OCI-LY7 (cell line): ENCODE data around the gene ADPRM. TPM values are rescaled to one million over a fixed set of nuclear protein-coding genes. Genes with fewer than 3 reads are reported as not detected.

Experiments used
- BruUV-seq: library from RNA; stranded (reverse); fragments of 400-500 nt; replicated peaks from 2 replicates; lab custom pipeline; 2021; lab: Mats Ljungman, UMichigan
- CTCF ChIA-PET: fragments of 300-600 bp; sonication (Branson Sonifier 250); formaldehyde crosslinking; loops from one replicate; lab custom pipeline; 2022; ENCODE audit warnings: antibody characterized with exemption; ENCODE audit not compliant: unreplicated experiment; lab: Charles Lee
- POLR2A ChIA-PET: fragments of 300-600 bp; sonication (Branson Sonifier 250); formaldehyde crosslinking; loops from one replicate; lab custom pipeline; 2022; ENCODE audit warnings: antibody characterized with exemption; lab: Charles Lee
- DNase-seq: peaks from one replicate; pipeline ENCODE4 v3.0.0-alpha.2; 2015; ENCODE audit warnings: low spot score
- H2AFZ ChIP-seq: fragments of 200-600 bp; sonication (generic), shearing (Covaris generic); 2 replicates; pipeline ENCODE4 v1.6.1; 2014; ENCODE audit warnings: mild to moderate bottlenecking, antibody characterized with exemption, low read length, moderate library complexity
- H3K27ac ChIP-seq: fragments of 200-600 bp; sonication (generic); 2 replicates; pipeline ENCODE4 v1.5.1; 2014; ENCODE audit warnings: mixed run types, low read depth, mild to moderate bottlenecking, moderate library complexity, low read length, inconsistent platforms; ENCODE audit not compliant: poor library complexity, severe bottlenecking
- H3K36me3 ChIP-seq: fragments of 200-600 bp; sonication (generic); 2 replicates; pipeline ENCODE4 v1.6.1; 2014; ENCODE audit warnings: mild to moderate bottlenecking, antibody characterized with exemption, low read length, moderate library complexity, mixed read lengths; ENCODE audit not compliant: insufficient read depth
- H3K4me1 ChIP-seq: fragments of 200-600 bp; sonication (generic); 2 replicates; pipeline ENCODE4 v1.5.1; 2014; ENCODE audit warnings: mild to moderate bottlenecking, low read length; ENCODE audit not compliant: insufficient read depth, poor library complexity, severe bottlenecking
- H3K4me2 ChIP-seq: fragments of 200-600 bp; sonication (generic); 2 replicates; pipeline ENCODE4 v1.6.1; 2014; ENCODE audit warnings: mild to moderate bottlenecking, low read length
- H3K4me3 ChIP-seq: fragments of 200-600 bp; sonication (generic); 2 replicates; pipeline ENCODE4 v1.5.1; 2014; ENCODE audit warnings: mild to moderate bottlenecking, low read depth, low read length; ENCODE audit not compliant: poor library complexity, severe bottlenecking
- H3K79me2 ChIP-seq: fragments of 200-600 bp; sonication (generic); 2 replicates; pipeline ENCODE4 v1.6.1; 2016; ENCODE audit warnings: low read depth, mild to moderate bottlenecking, low read length, moderate library complexity, mixed read lengths; ENCODE audit not compliant: insufficient read depth
- H3K9me2 ChIP-seq: fragments of 200-600 bp; sonication (generic); 2 replicates; pipeline ENCODE4 v1.6.1; 2016; ENCODE audit warnings: mild to moderate bottlenecking, low read length, mixed read lengths; ENCODE audit not compliant: insufficient read depth
- H3K9me3 ChIP-seq: fragments of 200-600 bp; sonication (generic); 2 replicates; pipeline ENCODE4 v1.6.1; 2014; ENCODE audit warnings: mild to moderate bottlenecking, mixed run types, low read length, mixed read lengths
- H4K20me1 ChIP-seq: fragments of 200-600 bp; sonication (generic); 2 replicates; pipeline ENCODE4 v1.6.1; 2014; ENCODE audit warnings: mild to moderate bottlenecking, antibody characterized with exemption, low read length, moderate library complexity, mixed read lengths; ENCODE audit not compliant: insufficient read depth
- EZH2phosphoT487 ChIP-seq: fragments of 200-600 bp; sonication (generic); IDR thresholded peaks from 2 replicates; pipeline ENCODE4 v1.6.1; 2018; ENCODE audit warnings: low read depth, borderline replicate concordance, mild to moderate bottlenecking, mixed run types, antibody characterized with exemption, low read length, moderate library complexity, mixed read lengths
- intact Hi-C: fragments of 100-400 bp; cut with micrococcal nuclease; formaldehyde crosslinking; loops from one replicate; pipeline ENCODE4 v1.10.0; 2022; ENCODE audit not compliant: unreplicated experiment
- total RNA-seq, 2 experiments: library from RNA; depleted of rRNA in 1 of 2; stranded (reverse); fragments of >200 nt in 1 of 2; shearing (Covaris generic) in 1 of 2; gene quantifications; 2 replicates each; pipeline ENCODE4 v1.2.3, GENCODE V29; 2014 to 2022
- TF ChIP-seq, protein P1 (sequence below): fragments of 200-600 bp; sonication (generic); conservative IDR thresholded peaks from 2 replicates; pipeline ENCODE4 v1.5.1; 2014; ENCODE audit warnings: mild to moderate bottlenecking, antibody characterized with exemption, low read length, moderate library complexity, mixed read lengths

ADPRM gene
- total RNA-seq, 2 experiments from 2014 or later = 5.5 to 7.0 TPM

DNA sequence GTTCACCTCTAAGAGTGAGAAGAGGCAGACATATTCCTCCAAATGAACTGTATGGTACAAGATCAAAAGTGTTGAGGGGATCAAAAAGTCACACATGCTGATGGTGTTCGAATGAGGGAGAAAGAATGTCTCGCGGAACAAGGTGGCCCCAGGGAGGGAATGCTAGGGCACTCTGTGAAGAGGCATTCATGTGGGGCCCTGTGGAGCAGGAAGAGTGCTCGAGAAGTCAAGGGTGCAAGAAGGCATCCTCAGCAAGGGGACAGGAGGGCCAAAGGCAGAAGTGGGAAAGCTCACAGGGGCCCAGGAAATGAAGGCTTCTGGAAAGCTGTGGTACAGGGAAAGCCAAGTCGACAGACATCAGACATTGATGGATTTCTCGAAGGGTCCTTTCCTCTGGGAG is 34.2 kb upstream of the ADPRM start:
- H3K9me2 ChIP-seq = no peaks in the 10 kb centered on the region
- no peak for DNase-seq
- H3K27ac ChIP-seq = no peak overlapping the region
- intact Hi-C loops = no loop called here
- H3K36me3 ChIP-seq = no peaks in the 10 kb centered on the region
- no TSS peak for BruUV-seq
- no peaks in the 10 kb centered on the region for H4K20me1 ChIP-seq
- no peak overlapping the region for H3K4me3 ChIP-seq
- ChIA-PET CTCF (no interaction called here), POLR2A (interaction anchor here (0.7 kb wide), 2 partner anchors 54 to 699 kb away, joined by 3 read pairs; no protein-coding TSS in a partner anchor)
- H3K9me3 ChIP-seq = no peaks in the 10 kb centered on the region
- no peaks in the 10 kb centered on the region for H3K79me2 ChIP-seq
- no peak overlapping the region for H3K4me2 ChIP-seq
- H3K4me1 ChIP-seq = no peaks in the 10 kb centered on the region
- no peak overlapping the region for H2AFZ ChIP-seq
- TF ChIP-seq, protein P1, sequence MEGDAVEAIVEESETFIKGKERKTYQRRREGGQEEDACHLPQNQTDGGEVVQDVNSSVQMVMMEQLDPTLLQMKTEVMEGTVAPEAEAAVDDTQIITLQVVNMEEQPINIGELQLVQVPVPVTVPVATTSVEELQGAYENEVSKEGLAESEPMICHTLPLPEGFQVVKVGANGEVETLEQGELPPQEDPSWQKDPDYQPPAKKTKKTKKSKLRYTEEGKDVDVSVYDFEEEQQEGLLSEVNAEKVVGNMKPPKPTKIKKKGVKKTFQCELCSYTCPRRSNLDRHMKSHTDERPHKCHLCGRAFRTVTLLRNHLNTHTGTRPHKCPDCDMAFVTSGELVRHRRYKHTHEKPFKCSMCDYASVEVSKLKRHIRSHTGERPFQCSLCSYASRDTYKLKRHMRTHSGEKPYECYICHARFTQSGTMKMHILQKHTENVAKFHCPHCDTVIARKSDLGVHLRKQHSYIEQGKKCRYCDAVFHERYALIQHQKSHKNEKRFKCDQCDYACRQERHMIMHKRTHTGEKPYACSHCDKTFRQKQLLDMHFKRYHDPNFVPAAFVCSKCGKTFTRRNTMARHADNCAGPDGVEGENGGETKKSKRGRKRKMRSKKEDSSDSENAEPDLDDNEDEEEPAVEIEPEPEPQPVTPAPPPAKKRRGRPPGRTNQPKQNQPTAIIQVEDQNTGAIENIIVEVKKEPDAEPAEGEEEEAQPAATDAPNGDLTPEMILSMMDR = no peak
- no peak for TF ChIP-seq EZH2phosphoT487

DNA sequence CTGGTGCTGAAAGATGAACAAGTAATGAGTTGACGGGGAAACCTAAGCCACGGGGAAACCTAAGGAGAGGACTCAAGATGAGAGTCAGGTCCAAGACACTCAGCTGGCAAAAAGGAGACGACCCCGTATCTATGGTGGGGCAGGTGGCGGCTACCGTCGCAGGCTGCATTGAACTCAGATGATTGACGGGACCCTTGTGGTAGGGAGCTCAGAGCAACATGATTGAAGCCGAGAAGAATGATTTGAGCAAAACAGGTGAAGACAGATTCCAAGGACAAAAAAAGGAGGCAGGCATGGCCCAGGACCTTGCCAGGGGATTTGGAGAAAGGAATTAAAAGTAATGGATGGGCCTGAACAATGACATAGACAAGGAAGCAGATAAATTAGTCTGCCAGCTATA is 32.8 kb upstream of the ADPRM start:
- Histone ChIP-seq H3K4me3 (no peak overlapping the region), H3K4me2 (no peak overlapping the region), H3K4me1 (no peaks in the 10 kb centered on the region), H3K36me3 (no peaks in the 10 kb centered on the region), H3K9me3 (no peaks in the 10 kb centered on the region), H3K27ac (no peak overlapping the region), H4K20me1 (no peaks in the 10 kb centered on the region), H3K79me2 (no peaks in the 10 kb centered on the region), H2AFZ (no peak overlapping the region), H3K9me2 (no peaks in the 10 kb centered on the region)
- CTCF ChIA-PET = no interaction called here
- no peak for DNase-seq
- intact Hi-C loops = no loop called here
- TF ChIP-seq EZH2phosphoT487 = no peak
- TF ChIP-seq, protein P1 = no peak
- POLR2A ChIA-PET = no interaction called here
- BruUV-seq = no TSS peak

DNA sequence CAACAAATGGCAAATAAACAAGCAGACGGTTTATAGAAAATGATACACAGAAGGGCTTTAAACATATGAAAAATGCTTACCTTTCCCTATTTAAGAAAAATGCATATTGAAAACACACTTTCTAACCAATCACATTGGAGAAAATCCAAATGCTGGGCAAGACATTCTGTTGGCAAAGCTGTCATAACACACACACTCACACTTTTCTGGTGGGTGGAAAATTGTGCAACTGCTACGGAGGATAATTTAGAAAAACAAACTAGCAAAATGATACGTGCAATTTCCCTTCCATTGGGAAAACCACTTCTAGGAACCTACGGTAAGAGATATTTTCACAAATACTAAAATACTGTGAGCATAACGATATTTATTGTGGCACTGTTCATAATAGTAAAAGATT is 30.5 kb upstream of the ADPRM start:
- Histone ChIP-seq H3K4me2 (no peak overlapping the region), H2AFZ (no peak overlapping the region), H3K4me1 (no peaks in the 10 kb centered on the region), H3K9me3 (no peaks in the 10 kb centered on the region), H3K4me3 (no peak overlapping the region), H4K20me1 (no peaks in the 10 kb centered on the region), H3K9me2 (no peaks in the 10 kb centered on the region), H3K36me3 (no peaks in the 10 kb centered on the region), H3K79me2 (no peaks in the 10 kb centered on the region), H3K27ac (no peak overlapping the region)
- no peak for DNase-seq
- POLR2A ChIA-PET = no interaction called here
- intact Hi-C loops = no loop called here
- BruUV-seq = no TSS peak
- CTCF ChIA-PET = no interaction called here
- TF ChIP-seq EZH2phosphoT487 = no peak
- TF ChIP-seq, protein P1 = no peak
